ENCODE measurements around the gene HOMER3. TPM values are rescaled to one million over a fixed set of nuclear protein-coding genes. Genes with fewer than 3 reads are reported as not detected.

HOMER3 gene
- total and polyA plus RNA-seq, 11 donors = 13.6 to 36.8 (median 20.8) TPM

- no peak overlapping the region for H3K27ac ChIP-seq
- 96 to 99% (median 97%) methylated on average over 12 to 14 of the region's 14 CpGs for WGBS, 4 donors
- H3K27me3 ChIP-seq = no peaks in the 10 kb centered on the region
- DNase-seq (no peak), ATAC-seq (peak in 1 of 4 donors; percentile 8)
- intact Hi-C loops (cut with DNase I) = no loop called here
- no peak for TF ChIP-seq CTCF (IDR thresholded peaks at IDR 0.05)
- no peak for TF ChIP-seq POLR2A (IDR thresholded peaks at IDR 0.05)
- H3K36me3 ChIP-seq = peaks cover 0 to 71% (median 22%) of the 10 kb centered on the region in 9 donors
- H3K4me3 ChIP-seq = no peak overlapping the region
- peaks cover 0 to 28% (median 8%) of the 10 kb centered on the region in 12 donors for H3K4me1 ChIP-seq
- H3K9me3 ChIP-seq = no peaks in the 10 kb centered on the region
Measured at GRCh38 chr19:18912933-18913332, 28.1 kb downstream of the HOMER3 start.

GRCh38 chr19:18910801-18911436, 30.1 kb downstream of the HOMER3 start:
- no peak for TF ChIP-seq CTCF (IDR thresholded peaks at IDR 0.05)
- TF ChIP-seq POLR2A (IDR thresholded peaks at IDR 0.05) = no peak
- Histone ChIP-seq H3K27me3 (no peaks in the 10 kb centered on the region), H3K27ac (no peak overlapping the region), H3K36me3 (peaks cover 0 to 92% (median 29%) of the 10 kb centered on the region in 9 donors), H3K9me3 (no peaks in the 10 kb centered on the region), H3K4me3 (no peak overlapping the region), H3K4me1 (peaks cover 0 to 11% (median 0%) of the 10 kb centered on the region in 12 donors)
- no peak for ATAC-seq
- no peak for DNase-seq
- intact Hi-C loops (cut with DNase I) = no loop called here
- WGBS, 4 donors = 85 to 96% (median 95%) methylated on average over 14 to 19 of the region's 19 CpGs

- Histone ChIP-seq H3K4me1 (peaks cover 0 to 2% (median 0%) of the 10 kb centered on the region in 12 donors), H3K4me3 (no peak overlapping the region), H3K27ac (no peak overlapping the region), H3K9me3 (no peaks in the 10 kb centered on the region), H3K27me3 (no peaks in the 10 kb centered on the region), H3K36me3 (peaks cover 0 to 92% (median 38%) of the 10 kb centered on the region in 9 donors)
- intact Hi-C loops (cut with DNase I) = no loop called here
- TF ChIP-seq CTCF (IDR thresholded peaks at IDR 0.05) = no peak
- no peak for TF ChIP-seq POLR2A (IDR thresholded peaks at IDR 0.05)
- DNase-seq (no peak), ATAC-seq (no peak)
- 88 to 91% (median 89%) methylated on average over 9 to 10 of the region's 10 CpGs for WGBS, 4 donors
Measured at GRCh38 chr19:18910010-18910409, 31.0 kb downstream of the HOMER3 start.

GRCh38 chr19:18908917-18909619, 31.9 kb downstream of the HOMER3 start:
- H3K27me3 ChIP-seq = no peaks in the 10 kb centered on the region
- no peaks in the 10 kb centered on the region for H3K9me3 ChIP-seq
- no peak for ATAC-seq
- WGBS, 4 donors = 88 to 90% (median 89%) methylated on average over 13 to 17 of the region's 17 CpGs
- no peaks in the 10 kb centered on the region for H3K4me1 ChIP-seq
- no peak overlapping the region for H3K27ac ChIP-seq
- TF ChIP-seq POLR2A (IDR thresholded peaks at IDR 0.05) (no peak), CTCF (IDR thresholded peaks at IDR 0.05) (no peak)
- intact Hi-C loops (cut with DNase I) = no loop called here
- no peak overlapping the region for H3K4me3 ChIP-seq
- DNase-seq = no peak
- H3K36me3 ChIP-seq = peaks cover 0 to 92% (median 42%) of the 10 kb centered on the region in 9 donors

Data from heart left ventricle (tissue), 16 donors.